ENCODE data around the gene LRRC61. TPM values are rescaled to one million over a fixed set of nuclear protein-coding genes. Genes with fewer than 3 reads are reported as not detected.
A peak's percentile ranks its signal among the peaks of the same experiment; 100 is the strongest.

Gene LRRC61
- total and polyA plus RNA-seq, 2 of the 13 experiments (the other 11 are each of a cell fraction or from before 2014, with no cell fraction given) = 33.0 to 34.8 TPM

DNA sequence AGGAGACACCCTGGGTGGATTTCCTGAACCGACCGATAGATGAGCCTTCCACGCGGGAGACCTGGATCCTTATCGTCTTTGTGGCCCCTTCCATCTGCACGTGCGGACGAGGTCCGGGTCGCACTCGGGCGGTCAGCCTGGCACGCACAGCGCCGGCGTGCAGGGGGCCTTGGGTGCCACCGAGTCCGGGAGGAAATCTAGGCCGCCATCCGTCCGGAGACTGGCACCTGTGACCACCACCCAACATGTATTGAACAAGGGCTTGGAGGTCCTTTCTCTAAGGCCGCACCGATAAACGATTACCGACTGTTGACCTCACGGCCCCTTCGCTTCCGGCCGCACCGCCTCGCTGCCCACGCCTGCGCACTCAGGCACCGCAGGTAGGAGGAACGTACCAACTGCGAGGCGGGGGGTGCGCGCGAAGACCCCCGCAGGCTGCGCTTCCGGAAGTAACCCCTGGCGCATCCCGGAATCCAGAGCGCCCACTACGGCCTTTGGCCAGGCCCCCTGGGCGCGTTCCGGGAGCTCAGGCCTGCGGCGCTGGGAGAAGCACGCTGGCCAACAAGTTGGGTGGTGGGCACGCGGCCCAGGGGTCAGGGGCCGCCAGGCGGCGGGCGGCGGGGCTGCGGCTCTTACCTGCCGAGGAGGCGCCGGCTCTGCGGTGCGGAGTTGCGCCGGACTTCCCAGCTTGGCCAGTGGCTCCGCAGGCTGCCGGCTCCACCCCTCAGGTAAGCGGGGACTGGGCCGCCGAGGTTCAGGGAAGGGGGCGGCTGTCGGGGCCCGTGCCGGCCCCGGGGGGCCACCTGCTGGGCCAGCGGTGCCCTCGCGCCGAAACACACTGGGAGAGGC is at the start of gene LRRC61, which contains the start of gene ACTR3C (continued):
- peak; percentile 12 for TF ChIP-seq ZBTB10 (CRISPR knock-in tag; IDR thresholded peaks at IDR 0.05; ENCODE audit: borderline replicate concordance)
- TF ChIP-seq ZNF556 (CRISPR knock-in tag; IDR thresholded peaks at IDR 0.05; ENCODE audit: borderline replicate concordance) = 0 out of 2 replicates have a peak, but pooled peaks have one; percentile 73
- TF ChIP-seq PCBP1 (IDR thresholded peaks at IDR 0.05; ENCODE audit: borderline replicate concordance, low read depth, low read length) = peak; percentile 94
- TF ChIP-seq SMAD9 (CRISPR knock-in tag; IDR thresholded peaks at IDR 0.05) = 0 out of 2 replicates have a peak, but pooled peaks have one; percentile 68
- no peak for TF ChIP-seq TBP (CRISPR knock-in tag; IDR thresholded peaks at IDR 0.05)
- TF ChIP-seq SRY (CRISPR knock-in tag; IDR thresholded peaks at IDR 0.05) = peak; percentile 93
- peak; percentile 91; the same call in 1 of the 2 replicates for TF ChIP-seq PLSCR1 (CRISPR knock-in tag; IDR thresholded peaks at IDR 0.05; ENCODE audit: borderline replicate concordance)
- peak; percentile 62; the same call in 1 of the 2 replicates for TF ChIP-seq ZNF609 (CRISPR knock-in tag; IDR thresholded peaks at IDR 0.05; ENCODE audit: borderline replicate concordance)
- TF ChIP-seq SP1 (IDR thresholded peaks at IDR 0.05) = no peak
- 0 out of 2 replicates have a peak, but pooled peaks have one; percentile 38 for TF ChIP-seq SP1 (CRISPR knock-in tag; IDR thresholded peaks at IDR 0.05)
- TF ChIP-seq ZNF33B (CRISPR knock-in tag; IDR thresholded peaks at IDR 0.05) = peak; percentile 43; the same call in 1 of the 2 replicates
- no peak for TF ChIP-seq ARNT (IDR thresholded peaks at IDR 0.05)
- no peak for TF ChIP-seq ZNF136 (CRISPR knock-in tag; IDR thresholded peaks at IDR 0.05; ENCODE audit: low read depth)
- peak; percentile 59; the same call in 1 of the 2 replicates for TF ChIP-seq RXRB (CRISPR knock-in tag; IDR thresholded peaks at IDR 0.05; ENCODE audit: borderline replicate concordance)

Data from HepG2 (cell line).